Spleen (tissue), 11 donors: Measurements from ENCODE around the gene MAPK4. TPM values are rescaled to one million over a fixed set of nuclear protein-coding genes. Genes with fewer than 3 reads are reported as not detected.

ENCODE experiments used
- DNase-seq: peaks from one replicate; pipeline ENCODE4 v3.0.0-alpha.2; 2020
- H3K27ac ChIP-seq, 8 donors: fragments of 200-600 bp; sonication (generic) in 7 of 8; 1 replicate in 4 of 8; 2 replicates in 4 of 8; pipeline versions ENCODE4 v1.5.0 to v1.8.0; 2016 to 2021; ENCODE audit warnings: inconsistent platforms in 4 of 8, mild to moderate bottlenecking in 4 of 8, moderate library complexity in 1 of 8
- H3K27me3 ChIP-seq, 7 donors: fragments of 200-600 bp; sonication (generic) in 6 of 7; replicated peaks in 1 of 7; 1 replicate in 4 of 7; 2 replicates in 3 of 7; pipeline versions ENCODE4 v1.5.0 to v1.8.0; 2016 to 2021; ENCODE audit warnings: inconsistent platforms in 3 of 7, mild to moderate bottlenecking in 1 of 7
- H3K36me3 ChIP-seq, 6 donors: fragments of 200-600 bp; sonication (generic) in 5 of 6; 1 replicate in 4 of 6; 2 replicates in 2 of 6; pipeline versions ENCODE4 v1.5.0 to v1.8.0; 2016 to 2021; ENCODE audit warnings: inconsistent platforms in 2 of 6
- H3K4me1 ChIP-seq, 6 donors: fragments of 200-600 bp; sonication (generic) in 5 of 6; 1 replicate in 3 of 6; 2 replicates in 3 of 6; pipeline versions ENCODE4 v1.5.0 to v1.8.0; 2016 to 2021; ENCODE audit warnings: inconsistent platforms in 3 of 6
- H3K4me3 ChIP-seq, 8 donors: fragments of 200-600 bp; sonication (generic) in 7 of 8; 1 replicate in 4 of 8; 2 replicates in 4 of 8; pipeline versions ENCODE4 v1.5.0 to v1.8.0; 2016 to 2021; ENCODE audit warnings: inconsistent platforms in 4 of 8, mild to moderate bottlenecking in 4 of 8, moderate library complexity in 2 of 8
- H3K9me3 ChIP-seq, 8 donors: fragments of 200-600 bp; sonication (generic) in 7 of 8; 1 replicate in 4 of 8; 2 replicates in 4 of 8; pipeline versions ENCODE4 v1.5.0 to v1.8.0; 2016 to 2021; ENCODE audit warnings: inconsistent platforms in 4 of 8
- POLR2A ChIP-seq, 3 donors: fragments of 450-650 bp; IDR thresholded peaks; one replicate each; pipeline ENCODE4 v1.5.1; 2017; ENCODE audit warnings: antibody characterized with exemption in 3 of 3, mild to moderate bottlenecking in 1 of 3
- POLR2AphosphoS5 ChIP-seq, 3 donors: sonication (generic); formaldehyde crosslinking; IDR thresholded peaks; one replicate each; pipeline ENCODE4 v1.5.1; 2017; ENCODE audit warnings: antibody characterized with exemption in 3 of 3
- WGBS, 5 donors: extraction: QIAGEN DNeasy Blood & Tissue Kit in 3 of 5; methylation state at CpG; one replicate each; pipeline versions ENCODE4 v1.1.5 to v1.1.7; 2013 to 2018; 5-methylcytosine and 5-hydroxymethylcytosine counted together
- intact Hi-C: fragments of 100-400 bp; cut with DNase I; formaldehyde crosslinking; loops from one replicate; pipeline ENCODE4 v1.15.0; 2023; ENCODE audit warnings: low total_unique reads
- polyA plus RNA-seq, 3 donors: library from polyadenylated mRNA; stranded (reverse); fragments of 200-250 nt; gene quantifications; one replicate each; pipeline ENCODE4 v1.2.1, GENCODE V29; 2013
- total RNA-seq, 7 donors: library from RNA; depleted of rRNA in 3 of 7; stranded (reverse); fragments of >200 nt in 3 of 7; fragmentation: NEBNext Ultra II Directional in 4 of 7; extraction: Animal tissue kit (Norgen Biotek cat#: 25700) in 4 of 7; gene quantifications; one replicate each; pipeline versions ENCODE4 v1.1.0 to v1.2.1, GENCODE V29; 2016 to 2021
- TF ChIP-seq, protein P1 (sequence below), 11 experiments: fragments of 200-600 bp in 7 of 11; fragments of 450-650 bp in 4 of 11; sonication (generic) in 4 of 11; IDR thresholded peaks in 8 of 11; conservative IDR thresholded peaks in 3 of 11; 1 replicate in 7 of 11; 2 replicates in 4 of 11; pipeline versions ENCODE4 v1.4.0 to v1.8.0; 2016 to 2021; ENCODE audit warnings: antibody characterized with exemption in 11 of 11, inconsistent platforms in 4 of 11, mild to moderate bottlenecking in 1 of 11
- donor health status: healthy with polysubstance abuse.
- donor health status: DM: no; HTN: no; CAD: no; lungs with moderate emphysema.
- donor health status: DM: no; HTN: no; CAD: no.
- donor health status: Bipolar disorder and iron deficiency.
- donor health status: healthy.
- donor health status: DM: no; HTN: no; CAD: no.
- donor health status: DM: yes; HTN: yes; CAD: no.

Gene MAPK4
- total and polyA plus RNA-seq, 10 donors = 0.02 to 0.29 (median 0.20) TPM; not detected in 4

DNA sequence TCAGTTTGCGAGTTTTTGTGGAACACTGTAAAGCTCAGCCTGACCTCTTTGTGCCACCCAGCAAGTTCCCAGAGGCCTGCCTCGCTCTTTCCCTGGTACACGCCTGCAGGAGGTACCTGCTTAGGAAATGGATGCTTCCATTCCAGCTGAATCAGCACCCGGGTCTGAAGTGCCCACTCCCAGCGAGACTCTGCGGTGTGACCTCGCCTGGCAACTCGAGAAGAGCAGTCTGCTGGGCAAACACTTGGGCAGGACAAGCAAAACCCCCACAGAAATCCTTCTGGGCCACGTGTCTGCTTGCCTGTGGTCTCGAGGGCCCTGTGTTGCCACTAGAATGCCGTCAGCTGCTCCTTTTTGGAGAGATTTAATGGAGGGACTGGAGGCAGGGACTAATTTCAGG, 127.6 kb downstream of the MAPK4 start:
- intact Hi-C loops = no loop called here
- TF ChIP-seq POLR2A (IDR thresholded peaks at IDR 0.05) = no peak
- TF ChIP-seq POLR2AphosphoS5 (IDR thresholded peaks at IDR 0.05) = no peak
- TF ChIP-seq, protein P1, sequence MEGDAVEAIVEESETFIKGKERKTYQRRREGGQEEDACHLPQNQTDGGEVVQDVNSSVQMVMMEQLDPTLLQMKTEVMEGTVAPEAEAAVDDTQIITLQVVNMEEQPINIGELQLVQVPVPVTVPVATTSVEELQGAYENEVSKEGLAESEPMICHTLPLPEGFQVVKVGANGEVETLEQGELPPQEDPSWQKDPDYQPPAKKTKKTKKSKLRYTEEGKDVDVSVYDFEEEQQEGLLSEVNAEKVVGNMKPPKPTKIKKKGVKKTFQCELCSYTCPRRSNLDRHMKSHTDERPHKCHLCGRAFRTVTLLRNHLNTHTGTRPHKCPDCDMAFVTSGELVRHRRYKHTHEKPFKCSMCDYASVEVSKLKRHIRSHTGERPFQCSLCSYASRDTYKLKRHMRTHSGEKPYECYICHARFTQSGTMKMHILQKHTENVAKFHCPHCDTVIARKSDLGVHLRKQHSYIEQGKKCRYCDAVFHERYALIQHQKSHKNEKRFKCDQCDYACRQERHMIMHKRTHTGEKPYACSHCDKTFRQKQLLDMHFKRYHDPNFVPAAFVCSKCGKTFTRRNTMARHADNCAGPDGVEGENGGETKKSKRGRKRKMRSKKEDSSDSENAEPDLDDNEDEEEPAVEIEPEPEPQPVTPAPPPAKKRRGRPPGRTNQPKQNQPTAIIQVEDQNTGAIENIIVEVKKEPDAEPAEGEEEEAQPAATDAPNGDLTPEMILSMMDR (IDR thresholded peaks at IDR 0.05 in 8 of 11, conservative IDR thresholded peaks at IDR 0.05 in 3 of 11) = no peak
- Histone ChIP-seq H3K27me3 (peaks cover 0 to 18% (median 0%) of the 10 kb centered on the region in 7 donors), H3K36me3 (no peaks in the 10 kb centered on the region), H3K4me3 (no peak overlapping the region), H3K4me1 (no peaks in the 10 kb centered on the region), H3K27ac (no peak overlapping the region), H3K9me3 (no peaks in the 10 kb centered on the region)
- peak; percentile 56 for DNase-seq
- WGBS, 5 donors = 59 to 76% (median 73%) methylated on average over 11 of the region's 11 CpGs

GRCh38 chr18:50689578-50689977, 129.7 kb downstream of the MAPK4 start:
- Histone ChIP-seq H3K4me3 (no peak overlapping the region), H3K4me1 (no peaks in the 10 kb centered on the region), H3K27me3 (peaks cover 0 to 7% (median 0%) of the 10 kb centered on the region in 7 donors), H3K9me3 (no peaks in the 10 kb centered on the region), H3K27ac (no peak overlapping the region), H3K36me3 (no peaks in the 10 kb centered on the region)
- WGBS, 5 donors = 90 to 98% (median 94%) methylated on average over 6 of the region's 6 CpGs
- TF ChIP-seq, protein P1 (IDR thresholded peaks at IDR 0.05 in 8 of 11, conservative IDR thresholded peaks at IDR 0.05 in 3 of 11) = no peak
- no peak for TF ChIP-seq POLR2A (IDR thresholded peaks at IDR 0.05)
- TF ChIP-seq POLR2AphosphoS5 (IDR thresholded peaks at IDR 0.05) = no peak
- DNase-seq = no peak
- intact Hi-C loops = no loop called here

- no peaks in the 10 kb centered on the region for H3K9me3 ChIP-seq
Observed at GRCh38 chr18:50694147-50694546, 134.3 kb downstream of the MAPK4 start.

GRCh38 chr18:50695431-50696176, 135.7 kb downstream of the MAPK4 start:
- Histone ChIP-seq H3K27me3 (no peaks in the 10 kb centered on the region), H3K4me3 (no peak overlapping the region), H3K4me1 (no peaks in the 10 kb centered on the region), H3K36me3 (no peaks in the 10 kb centered on the region), H3K27ac (no peak overlapping the region), H3K9me3 (no peaks in the 10 kb centered on the region)
- intact Hi-C loops = no loop called here
- WGBS, 5 donors = 81 to 92% (median 84%) methylated on average over 10 of the region's 10 CpGs
- TF ChIP-seq, protein P1 (IDR thresholded peaks at IDR 0.05 in 8 of 11, conservative IDR thresholded peaks at IDR 0.05 in 3 of 11) = no peak
- TF ChIP-seq POLR2A (IDR thresholded peaks at IDR 0.05) (no peak), POLR2AphosphoS5 (IDR thresholded peaks at IDR 0.05) (no peak)
- DNase-seq = no peak

More at GRCh38 chr18:50694147-50694546, 134.3 kb downstream of the MAPK4 start:
- H3K4me3 ChIP-seq = no peak overlapping the region
- no peaks in the 10 kb centered on the region for H3K36me3 ChIP-seq
- no peak overlapping the region for H3K27ac ChIP-seq
- intact Hi-C loops = no loop called here
- TF ChIP-seq POLR2A (IDR thresholded peaks at IDR 0.05) (no peak), POLR2AphosphoS5 (IDR thresholded peaks at IDR 0.05) (no peak)
- TF ChIP-seq, protein P1 (IDR thresholded peaks at IDR 0.05 in 8 of 11, conservative IDR thresholded peaks at IDR 0.05 in 3 of 11) = no peak
- DNase-seq = no peak
- 64 to 77% (median 66%) methylated on average over 4 of the region's 4 CpGs for WGBS, 5 donors
- no peaks in the 10 kb centered on the region for H3K27me3 ChIP-seq
- H3K4me1 ChIP-seq = no peaks in the 10 kb centered on the region
